Measurements from ENCODE around the gene KRTAP4-11.
"Not testable (repeated sequence)": the region's sequence is repeated elsewhere in the genome, so short reads cannot be mapped to it uniquely, and the experiment has no call there.

Gene KRTAP4-11

DNA sequence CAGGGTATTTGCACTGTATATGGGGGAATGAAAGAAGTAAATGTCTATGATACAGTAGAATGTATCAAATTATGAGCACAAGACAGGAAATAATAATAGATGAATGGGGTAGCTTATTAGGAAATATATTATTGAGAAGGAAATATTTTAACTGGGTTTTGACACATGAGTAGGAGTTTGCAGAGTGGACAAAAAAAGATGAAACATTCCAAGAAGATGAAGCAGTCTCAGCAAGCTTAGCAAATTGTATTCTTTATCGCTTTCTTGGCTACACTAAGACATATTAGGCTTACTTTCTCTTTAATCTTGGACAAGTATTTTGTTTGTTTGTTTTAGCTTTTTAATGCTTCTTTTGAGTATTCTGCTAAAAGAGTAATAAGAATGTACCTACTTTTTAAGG, 14.3 kb downstream of the KRTAP4-11 start:
- Histone ChIP-seq H3K4me1 (ENCODE audit: control extremely low read depth in 1 of 4, control insufficient read depth in 4 of 4, insufficient read depth in 4 of 4, low read length in 3 of 4) (peaks cover 0 to 17% (median 10%) of the 10 kb centered on the region in 4 experiments), H3K4me3 (ENCODE audit: control insufficient read depth in 1 of 7, extremely low read depth in 1 of 7, insufficient read depth in 4 of 7, low read depth in 2 of 7, low read length in 6 of 7) (no peak overlapping the region), H3K27me3 (replicated peaks in 2 of 5; ENCODE audit: control insufficient read depth in 4 of 5, insufficient read depth in 5 of 5, low read length in 4 of 5) (no peaks in the 10 kb centered on the region), H3K36me3 (ENCODE audit: control insufficient read depth in 4 of 4, insufficient read depth in 4 of 4, low read length in 3 of 4) (no peaks in the 10 kb centered on the region), H3K27ac (ENCODE audit: insufficient read depth in 1 of 2, low read depth in 1 of 2, low read length in 2 of 2, poor library complexity in 1 of 2, severe bottlenecking in 2 of 2) (no peak overlapping the region), H3K9me3 (ENCODE audit: control extremely low read depth in 1 of 5, control insufficient read depth in 4 of 5, insufficient read depth in 2 of 5, low read depth in 1 of 5, low read length in 4 of 5) (no peaks in the 10 kb centered on the region)
- CTCF ChIA-PET, result no interaction called here
- DNase-seq, result no peak
- POLR2A ChIA-PET, result interaction anchor here (0.6 kb wide), 1 partner anchor 197 kb away, joined by 3 read pairs; no protein-coding TSS in a partner anchor
- WGBS (ENCODE audit: insufficient coverage), result no CpG with 5 or more reads among the region's 1 CpG

DNA sequence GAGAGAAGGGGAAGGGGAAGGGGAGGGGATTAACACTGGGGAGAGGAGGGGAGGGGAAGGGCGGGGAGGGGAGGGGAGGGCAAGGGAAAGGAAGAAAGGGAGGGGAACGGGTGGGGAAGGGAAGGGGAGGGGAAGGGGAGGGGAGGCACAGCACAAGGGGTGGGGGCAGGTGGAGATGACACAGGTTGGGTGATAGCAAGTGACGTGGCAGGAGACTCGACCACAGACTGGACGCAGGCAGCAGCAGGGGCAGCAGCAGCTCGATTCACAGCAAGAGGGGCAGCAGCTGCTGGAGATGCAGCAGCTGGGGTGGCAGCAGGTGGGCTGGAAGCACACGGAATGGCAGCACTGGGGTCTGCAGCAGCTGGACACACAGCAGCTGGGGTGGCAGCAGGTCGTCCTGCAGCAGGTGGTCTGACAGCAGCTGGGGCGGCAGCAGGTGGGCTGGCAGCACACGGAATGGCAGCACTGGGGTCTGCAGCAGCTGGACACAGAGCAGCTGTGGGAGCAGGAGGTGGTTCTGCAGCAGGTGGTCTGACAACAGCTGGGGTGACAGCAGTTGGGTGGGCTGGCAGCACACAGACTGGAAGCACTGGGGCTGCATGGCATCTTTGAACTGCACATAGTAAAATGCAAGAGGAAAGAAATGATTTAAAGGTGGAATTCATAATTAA, 16.4 kb downstream of the KRTAP4-11 start, which contains the start of gene KRTAP4-16:
Gene KRTAP4-16 (minus strand): TSS at position 624 of the 674 bp plus-strand sequence. CDS start 0 bp downstream, at position 624.
- WGBS (ENCODE audit: insufficient coverage), result 96% methylated on average over 8 of the region's 10 CpGs
- Histone ChIP-seq H3K36me3 (ENCODE audit: control insufficient read depth in 4 of 4, insufficient read depth in 4 of 4, low read length in 3 of 4) (no peaks in the 10 kb centered on the region), H3K27me3 (replicated peaks in 2 of 5; ENCODE audit: control insufficient read depth in 4 of 5, insufficient read depth in 5 of 5, low read length in 4 of 5) (no peaks in the 10 kb centered on the region), H3K27ac (ENCODE audit: insufficient read depth in 1 of 2, low read depth in 1 of 2, low read length in 2 of 2, poor library complexity in 1 of 2, severe bottlenecking in 2 of 2) (no peak within 1 kb of the TSS), H3K4me1 (ENCODE audit: control extremely low read depth in 1 of 4, control insufficient read depth in 4 of 4, insufficient read depth in 4 of 4, low read length in 3 of 4) (peaks cover 0 to 8% (median 3%) of the 10 kb centered on the region in 4 experiments), H3K9me3 (ENCODE audit: control extremely low read depth in 1 of 5, control insufficient read depth in 4 of 5, insufficient read depth in 2 of 5, low read depth in 1 of 5, low read length in 4 of 5) (no peaks in the 10 kb centered on the region), H3K4me3 (ENCODE audit: control insufficient read depth in 1 of 7, extremely low read depth in 1 of 7, insufficient read depth in 4 of 7, low read depth in 2 of 7, low read length in 6 of 7) (no peak within 1 kb of the TSS)
- no peak for DNase-seq
- CTCF ChIA-PET, result no interaction called here
- POLR2A ChIA-PET, result no interaction called here

DNA sequence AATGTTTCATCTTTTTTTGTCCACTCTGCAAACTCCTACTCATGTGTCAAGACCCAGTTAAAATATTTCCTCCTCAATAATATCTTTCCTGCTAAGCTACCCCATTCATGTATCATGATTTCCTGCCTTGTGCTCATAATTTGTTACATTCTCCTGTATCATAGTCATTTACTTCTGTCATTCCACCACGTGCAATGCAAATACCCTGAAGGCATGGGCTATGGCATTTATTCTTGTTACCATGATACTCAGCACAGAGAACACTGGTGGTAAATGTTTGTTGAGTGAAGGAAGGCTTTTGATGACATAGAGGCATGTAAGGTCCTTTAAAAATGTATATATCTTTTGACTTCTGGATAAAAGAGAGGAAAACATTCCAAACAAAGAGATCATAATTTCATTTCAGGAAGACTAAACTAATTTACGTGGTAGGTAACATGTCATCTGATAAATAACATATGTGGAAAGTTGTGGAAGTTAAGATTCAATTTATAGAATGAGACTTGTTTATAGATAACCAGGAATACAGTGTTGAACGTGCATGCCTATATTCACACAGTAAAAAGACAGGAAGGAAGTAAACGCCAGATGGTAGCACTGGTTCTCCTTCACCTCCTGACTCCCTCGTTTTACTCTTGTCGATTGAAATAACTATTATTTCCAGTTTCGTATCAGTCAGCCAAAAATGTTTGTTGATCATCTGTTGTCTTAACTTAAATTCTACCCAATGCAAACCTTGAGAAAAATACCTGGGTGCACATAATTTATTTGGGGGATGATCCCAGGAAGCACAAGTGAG, 18.3 kb downstream of the KRTAP4-11 start:
- H3K27ac ChIP-seq (ENCODE audit: insufficient read depth in 1 of 2, low read depth in 1 of 2, low read length in 2 of 2, poor library complexity in 1 of 2, severe bottlenecking in 2 of 2); CTCF ChIA-PET; H3K36me3 ChIP-seq (ENCODE audit: control insufficient read depth in 4 of 4, insufficient read depth in 4 of 4, low read length in 3 of 4); H3K4me1 ChIP-seq (ENCODE audit: control extremely low read depth in 1 of 4, control insufficient read depth in 4 of 4, insufficient read depth in 4 of 4, low read length in 3 of 4); H3K4me3 ChIP-seq (ENCODE audit: control insufficient read depth in 1 of 7, extremely low read depth in 1 of 7, insufficient read depth in 4 of 7, low read depth in 2 of 7, low read length in 6 of 7); H3K27me3 ChIP-seq (replicated peaks in 2 of 5; ENCODE audit: control insufficient read depth in 4 of 5, insufficient read depth in 5 of 5, low read length in 4 of 5); POLR2A ChIA-PET; H3K9me3 ChIP-seq (ENCODE audit: control extremely low read depth in 1 of 5, control insufficient read depth in 4 of 5, insufficient read depth in 2 of 5, low read depth in 1 of 5, low read length in 4 of 5): not testable (repeated sequence)
- WGBS (ENCODE audit: insufficient coverage), result no CpG with 5 or more reads among the region's 7 CpGs
- DNase-seq, result peak in 2 of 3 donors; percentile 41 to 62

DNA sequence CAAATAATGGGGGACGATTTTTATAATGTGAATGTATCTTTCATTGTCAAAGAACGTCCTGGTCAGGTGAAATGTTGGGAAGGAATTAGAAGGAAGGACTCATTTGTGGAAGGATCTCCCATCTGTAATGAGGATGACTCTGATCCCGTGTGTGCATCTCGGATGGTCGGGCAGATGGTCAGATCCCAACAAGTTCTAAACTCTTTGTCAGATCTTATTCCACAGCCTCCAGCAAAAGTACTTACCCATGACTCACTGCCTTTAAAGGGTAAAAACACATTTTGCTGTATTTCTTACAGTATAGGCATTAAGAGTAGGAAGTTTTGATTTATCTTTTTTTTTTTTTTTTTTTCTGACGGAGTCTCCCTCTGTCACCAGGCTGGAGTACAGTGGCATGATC, 19.7 kb downstream of the KRTAP4-11 start:
- CTCF ChIA-PET, result no interaction called here
- H3K4me1 ChIP-seq (ENCODE audit: control extremely low read depth in 1 of 4, control insufficient read depth in 4 of 4, insufficient read depth in 4 of 4, low read length in 3 of 4), result peaks cover 0 to 8% (median 3%) of the 10 kb centered on the region in 4 experiments
- no peaks in the 10 kb centered on the region for H3K27me3 ChIP-seq (replicated peaks in 2 of 5; ENCODE audit: control insufficient read depth in 4 of 5, insufficient read depth in 5 of 5, low read length in 4 of 5)
- no peaks in the 10 kb centered on the region for H3K36me3 ChIP-seq (ENCODE audit: control insufficient read depth in 4 of 4, insufficient read depth in 4 of 4, low read length in 3 of 4)
- H3K9me3 ChIP-seq (ENCODE audit: control extremely low read depth in 1 of 5, control insufficient read depth in 4 of 5, insufficient read depth in 2 of 5, low read depth in 1 of 5, low read length in 4 of 5), result peaks cover 0 to 4% (median 3%) of the 10 kb centered on the region in 5 experiments
- POLR2A ChIA-PET, result no interaction called here
- H3K27ac ChIP-seq (ENCODE audit: insufficient read depth in 1 of 2, low read depth in 1 of 2, low read length in 2 of 2, poor library complexity in 1 of 2, severe bottlenecking in 2 of 2), result no peak overlapping the region
- no peak for DNase-seq
- 100% methylated on average over 1 of the region's 6 CpGs for WGBS (ENCODE audit: insufficient coverage)
- H3K4me3 ChIP-seq (ENCODE audit: control insufficient read depth in 1 of 7, extremely low read depth in 1 of 7, insufficient read depth in 4 of 7, low read depth in 2 of 7, low read length in 6 of 7), result no peak overlapping the region

DNA sequence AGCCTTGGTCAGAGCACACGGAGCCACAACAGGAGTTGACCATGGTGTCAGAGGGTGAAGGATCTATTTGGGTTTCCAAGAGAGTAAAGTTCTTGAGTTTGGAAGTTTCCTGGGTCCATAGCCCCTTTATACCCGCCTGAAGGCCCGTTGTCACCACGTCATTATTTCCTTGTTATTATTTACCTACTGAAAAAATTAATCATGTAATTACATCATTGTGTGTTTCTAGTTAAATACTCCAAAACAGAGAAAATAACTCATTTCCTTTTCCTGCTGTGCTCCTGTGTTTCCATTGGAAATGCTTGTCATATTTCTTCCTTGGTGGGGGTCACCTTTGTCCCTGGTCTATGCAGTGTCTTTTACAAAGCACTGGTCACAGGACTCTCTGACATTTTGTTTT, 20.1 kb downstream of the KRTAP4-11 start, which contains the start of gene KRTAP4-8:
Gene KRTAP4-8 (minus strand): TSS at position 101 of the 400 bp plus-strand sequence. CDS start 58 bp downstream, at position 43.
- Histone ChIP-seq H3K4me1 (ENCODE audit: control extremely low read depth in 1 of 4, control insufficient read depth in 4 of 4, insufficient read depth in 4 of 4, low read length in 3 of 4) (peaks cover 0 to 8% (median 3%) of the 10 kb centered on the region in 4 experiments), H3K27ac (ENCODE audit: insufficient read depth in 1 of 2, low read depth in 1 of 2, low read length in 2 of 2, poor library complexity in 1 of 2, severe bottlenecking in 2 of 2) (no peak within 1 kb of the TSS), H3K36me3 (ENCODE audit: control insufficient read depth in 4 of 4, insufficient read depth in 4 of 4, low read length in 3 of 4) (no peaks in the 10 kb centered on the region), H3K4me3 (ENCODE audit: control insufficient read depth in 1 of 7, extremely low read depth in 1 of 7, insufficient read depth in 4 of 7, low read depth in 2 of 7, low read length in 6 of 7) (no peak within 1 kb of the TSS), H3K9me3 (ENCODE audit: control extremely low read depth in 1 of 5, control insufficient read depth in 4 of 5, insufficient read depth in 2 of 5, low read depth in 1 of 5, low read length in 4 of 5) (peaks cover 0 to 4% (median 3%) of the 10 kb centered on the region in 5 experiments), H3K27me3 (replicated peaks in 2 of 5; ENCODE audit: control insufficient read depth in 4 of 5, insufficient read depth in 5 of 5, low read length in 4 of 5) (no peaks in the 10 kb centered on the region)
- ChIA-PET CTCF (no interaction called here), POLR2A (no interaction called here)
- WGBS (ENCODE audit: insufficient coverage), result 100% methylated on average over 1 of the region's 4 CpGs
- no peak for DNase-seq

DNA sequence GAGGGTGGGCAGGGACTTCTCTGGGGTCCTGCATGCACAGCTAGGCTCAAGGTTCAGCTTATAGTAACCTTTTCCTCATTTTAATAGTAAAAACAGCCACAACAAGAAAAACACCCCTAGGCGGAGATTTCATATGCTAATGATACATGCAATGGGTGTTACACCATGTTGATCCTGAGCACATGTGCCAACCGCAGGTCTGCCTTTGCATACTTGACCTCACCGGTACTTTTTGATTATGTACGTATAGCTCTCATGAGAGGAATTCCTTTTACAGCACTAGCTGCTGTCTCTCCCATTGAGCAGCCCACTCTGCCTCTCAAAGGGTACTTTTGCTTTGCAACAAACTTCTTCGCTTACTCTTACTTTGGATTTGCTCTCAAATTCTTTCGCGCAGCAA, 22.1 kb downstream of the KRTAP4-11 start:
- ChIA-PET CTCF (no interaction called here), POLR2A (no interaction called here)
- peaks cover 0 to 9% (median 3%) of the 10 kb centered on the region in 5 experiments for H3K9me3 ChIP-seq (ENCODE audit: control extremely low read depth in 1 of 5, control insufficient read depth in 4 of 5, insufficient read depth in 2 of 5, low read depth in 1 of 5, low read length in 4 of 5)
- peaks cover 0 to 8% (median 3%) of the 10 kb centered on the region in 4 experiments for H3K4me1 ChIP-seq (ENCODE audit: control extremely low read depth in 1 of 4, control insufficient read depth in 4 of 4, insufficient read depth in 4 of 4, low read length in 3 of 4)
- no peaks in the 10 kb centered on the region for H3K36me3 ChIP-seq (ENCODE audit: control insufficient read depth in 4 of 4, insufficient read depth in 4 of 4, low read length in 3 of 4)
- DNase-seq, result no peak
- H3K4me3 ChIP-seq (ENCODE audit: control insufficient read depth in 1 of 7, extremely low read depth in 1 of 7, insufficient read depth in 4 of 7, low read depth in 2 of 7, low read length in 6 of 7), result no peak overlapping the region
- no peaks in the 10 kb centered on the region for H3K27me3 ChIP-seq (replicated peaks in 2 of 5; ENCODE audit: control insufficient read depth in 4 of 5, insufficient read depth in 5 of 5, low read length in 4 of 5)
- 95% methylated on average over 4 of the region's 7 CpGs for WGBS (ENCODE audit: insufficient coverage)
- H3K27ac ChIP-seq (ENCODE audit: insufficient read depth in 1 of 2, low read depth in 1 of 2, low read length in 2 of 2, poor library complexity in 1 of 2, severe bottlenecking in 2 of 2), result no peak overlapping the region

DNA sequence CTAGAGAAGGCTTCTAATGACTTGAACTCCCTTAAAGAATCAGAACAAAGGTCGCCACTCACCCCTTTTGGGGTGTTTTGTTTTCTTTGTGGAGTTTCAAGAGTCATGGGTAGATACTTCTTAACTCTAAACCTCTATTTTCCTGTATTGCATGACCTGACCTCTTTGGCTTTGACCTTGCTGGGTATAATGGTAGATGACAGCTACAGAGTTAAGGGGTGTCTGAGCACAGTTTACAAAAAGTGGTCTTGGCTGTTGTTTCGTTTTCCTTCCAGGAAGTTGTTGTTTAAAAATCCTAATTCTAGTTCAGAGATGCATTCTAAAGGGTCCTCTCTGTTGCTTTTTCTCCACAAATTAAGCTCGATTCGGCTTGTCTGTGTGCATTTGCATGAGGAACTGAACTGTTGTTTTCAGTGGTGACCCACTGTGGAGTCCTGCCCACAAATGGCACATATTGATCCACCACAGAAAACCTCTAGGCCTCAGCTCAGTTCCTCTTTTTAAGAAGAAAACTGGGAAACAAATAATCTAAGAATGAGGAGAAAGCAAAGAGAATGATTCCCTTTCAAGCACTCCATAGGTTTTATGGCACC, 29.3 kb downstream of the KRTAP4-11 start:
- CTCF ChIA-PET; POLR2A ChIA-PET; H3K9me3 ChIP-seq (ENCODE audit: control extremely low read depth in 1 of 5, control insufficient read depth in 4 of 5, insufficient read depth in 2 of 5, low read depth in 1 of 5, low read length in 4 of 5); H3K27me3 ChIP-seq (replicated peaks in 2 of 5; ENCODE audit: control insufficient read depth in 4 of 5, insufficient read depth in 5 of 5, low read length in 4 of 5); H3K27ac ChIP-seq (ENCODE audit: insufficient read depth in 1 of 2, low read depth in 1 of 2, low read length in 2 of 2, poor library complexity in 1 of 2, severe bottlenecking in 2 of 2); H3K4me1 ChIP-seq (ENCODE audit: control extremely low read depth in 1 of 4, control insufficient read depth in 4 of 4, insufficient read depth in 4 of 4, low read length in 3 of 4); H3K4me3 ChIP-seq (ENCODE audit: control insufficient read depth in 1 of 7, extremely low read depth in 1 of 7, insufficient read depth in 4 of 7, low read depth in 2 of 7, low read length in 6 of 7); H3K36me3 ChIP-seq (ENCODE audit: control insufficient read depth in 4 of 4, insufficient read depth in 4 of 4, low read length in 3 of 4); DNase-seq: not testable (repeated sequence)
- 0% methylated on average over 1 of the region's 4 CpGs for WGBS (ENCODE audit: insufficient coverage)
